Breast epithelium (tissue), 3 donors: ENCODE results near the gene ROBO2.

ENCODE experiments used
- CTCF ChIP-seq, 3 donors: fragments of 450-650 bp; IDR thresholded peaks; one replicate each; pipeline ENCODE4 v1.5.1; 2016 to 2017; ENCODE audit warnings: antibody characterized with exemption in 3 of 3, mild to moderate bottlenecking in 3 of 3, moderate library complexity in 3 of 3
- POLR2A ChIP-seq: fragments of 450-650 bp; IDR thresholded peaks from one replicate; pipeline ENCODE4 v1.6.1; 2016; ENCODE audit warnings: antibody characterized with exemption, mild to moderate bottlenecking, moderate library complexity
- POLR2AphosphoS5 ChIP-seq, 3 donors: sonication (generic); formaldehyde crosslinking; IDR thresholded peaks; one replicate each; pipeline ENCODE4 v1.6.1; 2017; ENCODE audit warnings: antibody characterized with exemption in 3 of 3

- TF ChIP-seq CTCF (IDR thresholded peaks at IDR 0.05) (no peak), POLR2AphosphoS5 (IDR thresholded peaks at IDR 0.05) (no peak), POLR2A (no peak)
Measured at GRCh38 chr3:77590191-77590590, 550.3 kb downstream of the ROBO2 start.
